Measurements from ENCODE around the gene APBB1IP.

Gene APBB1IP

DNA sequence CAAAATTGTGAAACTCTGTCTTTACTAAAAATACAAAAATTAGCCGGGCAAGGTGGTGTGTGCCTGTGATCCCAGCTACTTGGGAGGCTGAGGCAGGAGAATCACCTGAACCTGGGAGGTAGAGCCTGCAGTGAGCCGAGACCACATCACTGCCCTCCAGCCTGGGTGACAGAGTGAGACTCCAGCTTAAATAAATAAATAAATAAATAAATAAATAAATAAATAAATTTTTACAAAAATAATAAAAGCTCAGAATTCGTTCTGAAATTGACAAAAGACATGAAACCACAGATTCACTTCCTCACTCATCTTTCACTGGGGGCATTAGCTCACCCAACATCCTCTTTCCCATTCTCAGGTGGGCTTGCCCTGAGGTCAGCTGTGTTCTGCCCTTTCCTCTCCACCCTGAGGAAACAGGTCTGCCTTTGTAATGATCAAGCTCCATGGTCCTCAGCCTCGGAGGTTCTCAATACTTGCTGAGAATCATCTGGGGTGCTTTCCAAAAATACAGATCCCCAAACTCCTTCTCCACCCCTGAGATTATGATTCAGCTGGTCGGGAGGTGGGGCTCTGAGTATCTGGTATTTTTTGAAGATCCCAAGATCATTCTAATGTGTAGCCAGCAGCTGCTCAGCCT is 29.2 kb upstream of the APBB1IP start:
- TF ChIP-seq, protein P1, sequence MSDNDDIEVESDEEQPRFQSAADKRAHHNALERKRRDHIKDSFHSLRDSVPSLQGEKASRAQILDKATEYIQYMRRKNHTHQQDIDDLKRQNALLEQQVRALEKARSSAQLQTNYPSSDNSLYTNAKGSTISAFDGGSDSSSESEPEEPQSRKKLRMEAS (IDR thresholded peaks at IDR 0.05): no peak
- TF ChIP-seq, protein P2, sequence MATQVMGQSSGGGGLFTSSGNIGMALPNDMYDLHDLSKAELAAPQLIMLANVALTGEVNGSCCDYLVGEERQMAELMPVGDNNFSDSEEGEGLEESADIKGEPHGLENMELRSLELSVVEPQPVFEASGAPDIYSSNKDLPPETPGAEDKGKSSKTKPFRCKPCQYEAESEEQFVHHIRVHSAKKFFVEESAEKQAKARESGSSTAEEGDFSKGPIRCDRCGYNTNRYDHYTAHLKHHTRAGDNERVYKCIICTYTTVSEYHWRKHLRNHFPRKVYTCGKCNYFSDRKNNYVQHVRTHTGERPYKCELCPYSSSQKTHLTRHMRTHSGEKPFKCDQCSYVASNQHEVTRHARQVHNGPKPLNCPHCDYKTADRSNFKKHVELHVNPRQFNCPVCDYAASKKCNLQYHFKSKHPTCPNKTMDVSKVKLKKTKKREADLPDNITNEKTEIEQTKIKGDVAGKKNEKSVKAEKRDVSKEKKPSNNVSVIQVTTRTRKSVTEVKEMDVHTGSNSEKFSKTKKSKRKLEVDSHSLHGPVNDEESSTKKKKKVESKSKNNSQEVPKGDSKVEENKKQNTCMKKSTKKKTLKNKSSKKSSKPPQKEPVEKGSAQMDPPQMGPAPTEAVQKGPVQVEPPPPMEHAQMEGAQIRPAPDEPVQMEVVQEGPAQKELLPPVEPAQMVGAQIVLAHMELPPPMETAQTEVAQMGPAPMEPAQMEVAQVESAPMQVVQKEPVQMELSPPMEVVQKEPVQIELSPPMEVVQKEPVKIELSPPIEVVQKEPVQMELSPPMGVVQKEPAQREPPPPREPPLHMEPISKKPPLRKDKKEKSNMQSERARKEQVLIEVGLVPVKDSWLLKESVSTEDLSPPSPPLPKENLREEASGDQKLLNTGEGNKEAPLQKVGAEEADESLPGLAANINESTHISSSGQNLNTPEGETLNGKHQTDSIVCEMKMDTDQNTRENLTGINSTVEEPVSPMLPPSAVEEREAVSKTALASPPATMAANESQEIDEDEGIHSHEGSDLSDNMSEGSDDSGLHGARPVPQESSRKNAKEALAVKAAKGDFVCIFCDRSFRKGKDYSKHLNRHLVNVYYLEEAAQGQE (IDR thresholded peaks at IDR 0.05; ENCODE audit: low read depth): no peak
- TF ChIP-seq NFIC (IDR thresholded peaks at IDR 0.05) (no peak), EGR1 (IDR thresholded peaks at IDR 0.05) (no peak), FOXM1 (IDR thresholded peaks at IDR 0.05; ENCODE audit: borderline replicate concordance, low read depth) (no peak), YY1 (IDR thresholded peaks at IDR 0.05; ENCODE audit: low read depth) (no peak), EP300 (IDR thresholded peaks at IDR 0.05; ENCODE audit: borderline replicate concordance) (no peak), TCF12 (IDR thresholded peaks at IDR 0.05; ENCODE audit: low read depth) (no peak), ZBTB7A (IDR thresholded peaks at IDR 0.05; ENCODE audit: low read depth) (no peak), CREB1 (IDR thresholded peaks at IDR 0.05; ENCODE audit: low read depth) (no peak), TAF1 (IDR thresholded peaks at IDR 0.05; ENCODE audit: low read depth) (no peak), TEAD4 (IDR thresholded peaks at IDR 0.05) (no peak), RAD21 (IDR thresholded peaks at IDR 0.05; ENCODE audit: low read depth) (no peak), CEBPB (IDR thresholded peaks at IDR 0.05) (no peak)
- TF ChIP-seq, protein P3, sequence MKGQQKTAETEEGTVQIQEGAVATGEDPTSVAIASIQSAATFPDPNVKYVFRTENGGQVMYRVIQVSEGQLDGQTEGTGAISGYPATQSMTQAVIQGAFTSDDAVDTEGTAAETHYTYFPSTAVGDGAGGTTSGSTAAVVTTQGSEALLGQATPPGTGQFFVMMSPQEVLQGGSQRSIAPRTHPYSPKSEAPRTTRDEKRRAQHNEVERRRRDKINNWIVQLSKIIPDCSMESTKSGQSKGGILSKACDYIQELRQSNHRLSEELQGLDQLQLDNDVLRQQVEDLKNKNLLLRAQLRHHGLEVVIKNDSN (IDR thresholded peaks at IDR 0.05): no peak

DNA sequence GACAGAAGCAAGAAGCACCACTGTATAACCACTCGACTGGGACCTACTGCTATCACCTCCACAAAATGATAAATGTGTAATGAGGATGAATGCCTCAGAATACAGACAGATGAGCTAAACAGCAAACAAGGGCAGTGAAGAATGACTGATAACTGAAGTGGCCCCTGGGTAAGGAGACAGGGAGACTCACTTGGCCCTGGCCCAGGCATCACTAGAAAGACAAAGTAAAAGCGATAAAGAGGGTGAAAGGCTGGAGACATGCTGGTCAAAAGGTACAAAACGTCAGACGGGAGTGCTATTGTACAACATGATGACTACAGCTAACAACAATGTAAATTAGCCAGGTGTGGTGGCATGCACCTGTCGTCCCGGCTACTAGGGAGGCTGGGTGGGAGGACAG is 27.8 kb upstream of the APBB1IP start:
- no peak for TF ChIP-seq NFIC (IDR thresholded peaks at IDR 0.05)
- no peak for TF ChIP-seq TAF1 (IDR thresholded peaks at IDR 0.05; ENCODE audit: low read depth)
- TF ChIP-seq CEBPB (IDR thresholded peaks at IDR 0.05): no peak
- TF ChIP-seq, protein P1 (IDR thresholded peaks at IDR 0.05): no peak
- no peak for TF ChIP-seq FOXM1 (IDR thresholded peaks at IDR 0.05; ENCODE audit: borderline replicate concordance, low read depth)
- TF ChIP-seq CREB1 (IDR thresholded peaks at IDR 0.05; ENCODE audit: low read depth): no peak
- TF ChIP-seq TCF12 (IDR thresholded peaks at IDR 0.05; ENCODE audit: low read depth): no peak

DNA sequence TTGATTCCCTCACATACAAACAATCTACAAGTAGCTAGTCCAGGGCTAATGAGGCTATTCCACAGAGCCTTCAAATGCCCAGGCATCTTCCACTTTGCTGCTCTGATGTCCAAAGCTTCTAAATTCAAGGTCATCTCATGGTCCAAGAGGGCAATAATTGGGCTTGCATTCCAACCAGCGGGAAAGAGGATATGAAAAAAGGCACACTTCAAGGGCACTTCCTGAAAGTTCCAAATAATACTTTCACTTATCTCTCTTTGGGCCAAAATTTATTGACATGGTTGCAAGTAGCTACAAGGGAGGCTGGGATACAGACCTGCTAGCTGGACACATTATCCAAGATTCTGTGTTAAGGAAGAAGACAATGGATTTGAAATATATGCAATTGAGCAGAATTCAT is 25.2 kb upstream of the APBB1IP start:
- TF ChIP-seq NFIC (IDR thresholded peaks at IDR 0.05) (no peak), CREB1 (IDR thresholded peaks at IDR 0.05; ENCODE audit: low read depth) (no peak), RAD21 (IDR thresholded peaks at IDR 0.05; ENCODE audit: low read depth) (no peak), TCF12 (IDR thresholded peaks at IDR 0.05; ENCODE audit: low read depth) (no peak), CEBPB (IDR thresholded peaks at IDR 0.05) (no peak)

DNA sequence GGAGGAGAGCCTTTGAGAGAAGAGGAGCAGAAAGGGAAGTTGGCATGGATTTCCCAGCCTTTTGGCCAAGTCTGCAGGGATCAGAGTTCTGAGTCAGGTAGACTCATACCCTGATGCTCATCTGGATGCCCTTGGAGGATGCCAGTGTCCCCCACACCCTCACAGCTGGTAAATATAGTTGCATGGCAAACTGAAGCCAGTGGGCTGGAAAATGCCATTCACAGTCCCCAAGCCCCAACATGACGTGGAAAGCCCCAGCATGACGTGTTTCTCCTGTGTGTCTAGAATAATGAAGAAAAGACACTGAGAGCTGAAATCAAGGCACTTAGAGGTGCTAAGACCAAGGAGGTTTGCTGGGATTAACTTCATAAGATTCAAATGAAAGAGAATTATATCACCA is 24.8 kb upstream of the APBB1IP start:
- TF ChIP-seq CEBPB (IDR thresholded peaks at IDR 0.05): no peak
- TF ChIP-seq RAD21 (IDR thresholded peaks at IDR 0.05; ENCODE audit: low read depth): no peak
- TF ChIP-seq EP300 (IDR thresholded peaks at IDR 0.05; ENCODE audit: borderline replicate concordance): no peak
- no peak for TF ChIP-seq TEAD4 (IDR thresholded peaks at IDR 0.05)

DNA sequence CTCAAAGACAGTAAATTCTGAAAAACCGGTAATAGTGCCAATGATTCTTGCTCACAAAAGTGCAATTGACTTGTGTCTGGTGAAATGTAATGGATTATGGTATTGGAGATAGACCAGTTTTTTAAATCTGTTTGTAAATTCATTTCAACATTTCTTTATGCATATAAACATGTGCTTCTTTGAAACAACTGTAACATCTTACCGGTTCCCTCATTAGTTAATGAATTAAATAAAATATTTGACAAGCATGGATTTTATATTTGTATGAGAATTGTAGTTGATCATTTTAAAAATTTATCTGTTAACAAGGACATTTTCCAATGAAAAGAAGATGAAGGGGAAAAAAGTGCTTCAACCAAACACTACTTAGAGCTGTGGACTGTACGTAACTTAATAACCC is 21.0 kb upstream of the APBB1IP start:
- TF ChIP-seq TCF12 (IDR thresholded peaks at IDR 0.05; ENCODE audit: low read depth) (no peak), NFIC (IDR thresholded peaks at IDR 0.05) (no peak), CREB1 (IDR thresholded peaks at IDR 0.05; ENCODE audit: low read depth) (no peak), TEAD4 (IDR thresholded peaks at IDR 0.05) (no peak), FOXM1 (IDR thresholded peaks at IDR 0.05; ENCODE audit: borderline replicate concordance, low read depth) (no peak), ZBTB7A (IDR thresholded peaks at IDR 0.05; ENCODE audit: low read depth) (no peak), TAF1 (IDR thresholded peaks at IDR 0.05; ENCODE audit: low read depth) (no peak), CEBPB (IDR thresholded peaks at IDR 0.05) (no peak)
- TF ChIP-seq, protein P3 (IDR thresholded peaks at IDR 0.05): no peak
- TF ChIP-seq, protein P1 (IDR thresholded peaks at IDR 0.05): no peak

DNA sequence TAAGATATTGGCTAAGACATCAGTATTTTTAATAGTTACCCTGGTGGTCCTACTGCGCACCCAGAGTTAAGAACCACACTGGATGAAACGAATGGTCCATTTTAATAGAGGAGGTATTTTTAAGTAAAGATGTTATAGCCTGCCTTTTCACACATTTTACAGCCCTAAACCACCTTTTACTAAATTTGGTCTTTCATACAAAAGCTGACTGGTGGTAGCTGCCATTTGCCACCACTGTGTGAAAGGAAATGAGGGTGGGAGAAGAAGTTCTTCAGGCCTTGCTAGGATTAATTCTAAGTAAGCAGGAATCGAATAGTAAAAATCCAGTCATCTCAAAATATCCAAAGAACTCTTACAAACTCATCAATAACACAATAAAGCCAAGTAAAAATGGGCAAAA is 15.2 kb upstream of the APBB1IP start:
- TF ChIP-seq, protein P1 (IDR thresholded peaks at IDR 0.05): no peak
- no peak for TF ChIP-seq TEAD4 (IDR thresholded peaks at IDR 0.05)
- TF ChIP-seq CEBPB (IDR thresholded peaks at IDR 0.05): no peak

DNA sequence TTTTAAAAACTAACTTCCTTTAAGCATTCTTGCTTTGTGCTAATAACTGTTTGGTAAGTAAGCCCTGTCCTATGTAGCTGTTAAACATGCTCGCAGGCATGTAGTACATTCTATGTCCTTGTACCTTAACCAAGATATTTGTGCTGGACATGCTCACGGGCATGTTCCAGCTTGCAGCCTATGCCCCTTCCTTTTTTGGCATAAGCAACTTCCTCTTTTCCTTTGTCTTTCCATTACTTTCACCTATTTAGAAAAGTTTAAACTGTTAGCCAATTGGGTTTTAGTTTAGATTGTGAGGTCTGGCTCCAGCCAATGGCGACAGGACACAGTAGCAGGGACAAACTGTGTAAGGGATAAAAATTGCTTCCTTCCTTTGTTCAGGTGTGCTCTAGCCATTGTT is 14.4 kb upstream of the APBB1IP start:
- TF ChIP-seq TCF12 (IDR thresholded peaks at IDR 0.05; ENCODE audit: low read depth) (no peak), NFIC (IDR thresholded peaks at IDR 0.05) (no peak), TAF1 (IDR thresholded peaks at IDR 0.05; ENCODE audit: low read depth) (no peak), CREB1 (IDR thresholded peaks at IDR 0.05; ENCODE audit: low read depth) (no peak), EGR1 (IDR thresholded peaks at IDR 0.05) (no peak), EP300 (IDR thresholded peaks at IDR 0.05; ENCODE audit: borderline replicate concordance) (no peak), RAD21 (IDR thresholded peaks at IDR 0.05; ENCODE audit: low read depth) (no peak), ZBTB7A (IDR thresholded peaks at IDR 0.05; ENCODE audit: low read depth) (no peak), CEBPB (IDR thresholded peaks at IDR 0.05) (no peak), FOXM1 (IDR thresholded peaks at IDR 0.05; ENCODE audit: borderline replicate concordance, low read depth) (no peak), TEAD4 (IDR thresholded peaks at IDR 0.05) (no peak), YY1 (IDR thresholded peaks at IDR 0.05; ENCODE audit: low read depth) (no peak)
- TF ChIP-seq, protein P2 (IDR thresholded peaks at IDR 0.05; ENCODE audit: low read depth): no peak
- TF ChIP-seq, protein P3 (IDR thresholded peaks at IDR 0.05): no peak
